Lung (tissue), 12 donors: Measurements from ENCODE around the gene CRIP3. TPM values are rescaled to one million over a fixed set of nuclear protein-coding genes. Genes with fewer than 3 reads are reported as not detected.

Experiments
- ATAC-seq: fragments of 200-7000 bp; cut with Tn5 transposase; one replicate; pipeline ENCODE4 v1.9.1; 2020; ENCODE audit warnings: moderate number of reproducible peaks; ENCODE audit not compliant: insufficient read depth, low FRiP score
- DNase-seq, 3 donors: peaks; one replicate each; pipeline ENCODE4 v3.0.0-alpha.2; 2013 to 2017
- H3K27ac ChIP-seq, 2 donors: one replicate each; pipeline ENCODE4 v1.5.1; 2013; ENCODE audit warnings: mild to moderate bottlenecking in 2 of 2, moderate library complexity in 2 of 2, control low read depth in 1 of 2, inconsistent platforms in 1 of 2, low read depth in 1 of 2, low read length in 1 of 2
- H3K27me3 ChIP-seq, 3 donors: one replicate each; pipeline ENCODE4 v1.5.1; 2013; ENCODE audit warnings: low read length in 2 of 3; ENCODE audit not compliant: control insufficient read depth in 3 of 3, insufficient read depth in 3 of 3
- H3K36me3 ChIP-seq, 4 donors: one replicate each; pipeline ENCODE4 v1.5.1; 2013; ENCODE audit warnings: low read length in 4 of 4, mild to moderate bottlenecking in 1 of 4, moderate library complexity in 1 of 4; ENCODE audit not compliant: control insufficient read depth in 4 of 4, insufficient read depth in 4 of 4
- H3K4me1 ChIP-seq, 5 donors: one replicate each; pipeline ENCODE4 v1.5.1; 2013; ENCODE audit warnings: low read length in 5 of 5, mild to moderate bottlenecking in 2 of 5, moderate library complexity in 1 of 5; ENCODE audit not compliant: control insufficient read depth in 5 of 5, insufficient read depth in 5 of 5
- H3K4me3 ChIP-seq: one replicate; pipeline ENCODE4 v1.5.1; 2013; ENCODE audit warnings: mild to moderate bottlenecking, control low read depth, moderate library complexity
- H3K9ac ChIP-seq, 2 donors: one replicate each; pipeline ENCODE4 v1.5.1; 2013; ENCODE audit warnings: low read length in 2 of 2, control low read depth in 1 of 2; ENCODE audit not compliant: insufficient read depth in 1 of 2
- H3K9me3 ChIP-seq, 4 donors: one replicate each; pipeline ENCODE4 v1.5.1; 2013; ENCODE audit warnings: low read length in 3 of 4, mild to moderate bottlenecking in 1 of 4, moderate library complexity in 1 of 4; ENCODE audit not compliant: control insufficient read depth in 4 of 4, insufficient read depth in 3 of 4
- CTCF ChIP-seq: IDR thresholded peaks from 2 replicates; pipeline ENCODE4 v1.5.1; 2012; ENCODE audit warnings: mild to moderate bottlenecking; ENCODE audit errors: control extremely low read depth, extremely low read depth
- WGBS, 2 donors: extraction: QIAGEN DNeasy Blood & Tissue Kit; methylation state at CpG; one replicate each; pipeline ENCODE4 v1.1.7; 2013; 5-methylcytosine and 5-hydroxymethylcytosine counted together
- polyA plus RNA-seq, 2 donors: library from polyadenylated mRNA; stranded (reverse); fragments of 200-250 nt; gene quantifications; one replicate each; pipeline ENCODE4 v1.2.1, GENCODE V29; 2013
- total RNA-seq, 2 donors: library from RNA; depleted of rRNA in 1 of 2; stranded (reverse); fragments of >200 nt in 1 of 2; gene quantifications; one replicate each; pipeline ENCODE4 v1.2.1, GENCODE V29; 2014 to 2021
- donor health status: control.
- donor health status: control.
- donor health status: Bipolar disorder and iron deficiency.
- donor health status: healthy.
- donor health status: DM: yes; HTN: yes; CAD: no.

The CRIP3 gene
- total and polyA plus RNA-seq, 4 donors: 0.39 to 1.3 (median 0.76) TPM

GRCh38 chr6:43292341-43292740 lies 16.3 kb downstream of the CRIP3 start:
- TF ChIP-seq CTCF: no peak
- H3K36me3 ChIP-seq: no peaks in the 10 kb centered on the region
- no peak overlapping the region for H3K27ac ChIP-seq
- H3K27me3 ChIP-seq: no peaks in the 10 kb centered on the region
- H3K4me1 ChIP-seq: no peaks in the 10 kb centered on the region
- H3K9ac ChIP-seq: no peak overlapping the region
- no peak for DNase-seq
- H3K9me3 ChIP-seq: no peaks in the 10 kb centered on the region
- no peak for ATAC-seq
- no peak overlapping the region for H3K4me3 ChIP-seq
- WGBS, 2 donors: 95 to 97% methylated on average over 6 of the region's 6 CpGs

GRCh38 chr6:43291708-43292107 lies 16.9 kb downstream of the CRIP3 start:
- Histone ChIP-seq H3K9ac (no peak overlapping the region), H3K9me3 (no peaks in the 10 kb centered on the region), H3K4me3 (no peak overlapping the region), H3K27me3 (no peaks in the 10 kb centered on the region), H3K27ac (no peak overlapping the region), H3K36me3 (no peaks in the 10 kb centered on the region), H3K4me1 (no peaks in the 10 kb centered on the region)
- no peak for TF ChIP-seq CTCF
- DNase-seq (no peak), ATAC-seq (no peak)
- WGBS, 2 donors: 94 to 96% methylated on average over 2 of the region's 2 CpGs

DNA sequence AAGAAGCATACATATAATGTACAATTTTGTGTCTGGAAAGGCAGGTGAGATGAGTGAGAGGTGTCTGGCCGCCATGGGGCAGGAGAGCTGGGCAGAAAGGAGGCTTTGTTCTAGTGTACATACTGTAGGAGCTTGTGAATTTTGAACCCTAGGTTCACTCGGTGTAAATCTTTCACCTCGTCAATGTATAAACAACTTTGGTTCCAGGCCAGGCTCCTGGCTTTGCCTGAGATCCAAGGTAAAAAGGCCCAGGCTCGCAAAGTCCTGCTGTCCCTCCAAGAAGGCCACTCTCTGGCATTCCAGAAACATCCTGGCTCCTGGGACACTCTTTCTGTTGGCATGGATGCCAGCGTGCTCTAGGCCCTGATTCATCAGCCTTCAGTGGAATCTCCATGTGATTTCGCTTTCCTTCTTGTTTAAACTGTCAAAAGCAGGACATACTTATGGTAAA lies 17.7 kb downstream of the CRIP3 start:
- H3K27ac ChIP-seq: no peak overlapping the region
- no peak overlapping the region for H3K9ac ChIP-seq
- no peaks in the 10 kb centered on the region for H3K36me3 ChIP-seq
- H3K4me3 ChIP-seq: no peak overlapping the region
- no peak for ATAC-seq
- no peak for TF ChIP-seq CTCF
- WGBS, 2 donors: 85 to 87% methylated on average over 6 of the region's 6 CpGs
- no peaks in the 10 kb centered on the region for H3K9me3 ChIP-seq
- no peak for DNase-seq
- H3K27me3 ChIP-seq: peaks cover 0 to under 1% (median 0%) of the 10 kb centered on the region in 3 donors
- H3K4me1 ChIP-seq: peaks cover 0 to under 1% (median 0%) of the 10 kb centered on the region in 5 donors

GRCh38 chr6:43290339-43290904 lies 18.2 kb downstream of the CRIP3 start:
- ATAC-seq: no peak

More at GRCh38 chr6:43290339-43290904, 18.2 kb downstream of the CRIP3 start:
- no peak overlapping the region for H3K9ac ChIP-seq
- peaks cover 0 to 5% (median 0%) of the 10 kb centered on the region in 5 donors for H3K4me1 ChIP-seq
- DNase-seq: no peak
- 71 to 89% methylated on average over 3 of the region's 3 CpGs for WGBS, 2 donors
- TF ChIP-seq CTCF: no peak
- H3K4me3 ChIP-seq: no peak overlapping the region
- H3K27ac ChIP-seq: no peak overlapping the region
- peaks cover 0 to 5% (median 0%) of the 10 kb centered on the region in 3 donors for H3K27me3 ChIP-seq
- no peaks in the 10 kb centered on the region for H3K9me3 ChIP-seq
- H3K36me3 ChIP-seq: no peaks in the 10 kb centered on the region
